Transverse colon (tissue), 4 donors: ENCODE results near the gene CSRP3. TPM values are rescaled to one million over a fixed set of nuclear protein-coding genes. Genes with fewer than 3 reads are reported as not detected.

ENCODE experiments used
- DNase-seq: peaks from one replicate; pipeline ENCODE4 v3.0.0-alpha.2; 2019
- H3K27ac ChIP-seq, 4 donors: fragments of 200-600 bp; sonication (generic); 2 replicates each; pipeline ENCODE4 v1.5.1; 2016 to 2018; ENCODE audit warnings: inconsistent platforms in 4 of 4
- H3K27me3 ChIP-seq: fragments of 200-600 bp; sonication (generic); 2 replicates; pipeline ENCODE4 v1.5.1; 2017; ENCODE audit warnings: inconsistent platforms
- H3K36me3 ChIP-seq, 4 donors: fragments of 200-600 bp; sonication (generic); 2 replicates each; pipeline ENCODE4 v1.5.1; 2017 to 2019; ENCODE audit warnings: inconsistent platforms in 4 of 4
- H3K4me1 ChIP-seq, 4 donors: fragments of 200-600 bp; sonication (generic); 2 replicates each; pipeline ENCODE4 v1.5.1; 2017 to 2020; ENCODE audit warnings: inconsistent platforms in 4 of 4
- H3K4me3 ChIP-seq, 4 donors: fragments of 200-600 bp; sonication (generic); 1 replicate in 1 of 4; 2 replicates in 3 of 4; pipeline versions ENCODE4 v1.5.1 to v1.6.1; 2017 to 2019; ENCODE audit warnings: inconsistent platforms in 4 of 4
- H3K9me3 ChIP-seq, 2 donors: fragments of 200-600 bp; sonication (generic); 2 replicates each; pipeline ENCODE4 v1.5.1; 2017 to 2019; ENCODE audit warnings: inconsistent platforms in 2 of 2
- CTCF ChIP-seq, 5 experiments: fragments of 200-600 bp in 3 of 5; fragments of 450-650 bp in 2 of 5; sonication (generic) in 3 of 5; IDR thresholded peaks; 1 replicate in 2 of 5; 2 replicates in 3 of 5; pipeline ENCODE4 v1.5.1; 2016 to 2017; ENCODE audit warnings: antibody characterized with exemption in 5 of 5, inconsistent platforms in 3 of 5, mild to moderate bottlenecking in 2 of 5, moderate library complexity in 1 of 5
- EP300 ChIP-seq: sonication (generic); formaldehyde crosslinking; IDR thresholded peaks from one replicate; pipeline ENCODE4 v1.6.1; 2017; ENCODE audit warnings: antibody characterized with exemption, low read depth
- POLR2A ChIP-seq: fragments of 450-650 bp; IDR thresholded peaks from one replicate; pipeline ENCODE4 v1.6.1; 2016; ENCODE audit warnings: antibody characterized with exemption, mild to moderate bottlenecking, moderate library complexity
- POLR2AphosphoS5 ChIP-seq, 3 donors: sonication (generic); formaldehyde crosslinking; IDR thresholded peaks; one replicate each; pipeline ENCODE4 v1.6.1; 2016; ENCODE audit warnings: antibody characterized with exemption in 3 of 3
- WGBS, 2 donors: methylation state at CpG; one replicate each; pipeline ENCODE4 v1.1.5; 2018; ENCODE audit warnings: low coverage in 1 of 2; 5-methylcytosine and 5-hydroxymethylcytosine counted together
- in situ Hi-C, 4 donors: fragments of 200-750 bp; cut with MboI; loops; one replicate each; pipeline versions ENCODE4 v1.15.0 to v1.15.1; 2017; ENCODE audit warnings: low sequenced_read_pairs in 3 of 4, low pct_ligation_motif_present in 1 of 4, low pct_unique_long_range_greater_than_20kb in 1 of 4
- intact Hi-C: fragments of 100-400 bp; cut with DNase I; formaldehyde crosslinking; loops from one replicate; pipeline ENCODE4 v1.15.1; 2023; ENCODE audit warnings: low total_unique reads
- total RNA-seq, 4 donors: library from RNA; depleted of rRNA; stranded (reverse); fragments of >200 nt; gene quantifications; one replicate each; pipeline ENCODE4 v1.1.0, GENCODE V29; 2016

The CSRP3 gene
- total RNA-seq, 4 donors from 2014 or later = not detected

DNA sequence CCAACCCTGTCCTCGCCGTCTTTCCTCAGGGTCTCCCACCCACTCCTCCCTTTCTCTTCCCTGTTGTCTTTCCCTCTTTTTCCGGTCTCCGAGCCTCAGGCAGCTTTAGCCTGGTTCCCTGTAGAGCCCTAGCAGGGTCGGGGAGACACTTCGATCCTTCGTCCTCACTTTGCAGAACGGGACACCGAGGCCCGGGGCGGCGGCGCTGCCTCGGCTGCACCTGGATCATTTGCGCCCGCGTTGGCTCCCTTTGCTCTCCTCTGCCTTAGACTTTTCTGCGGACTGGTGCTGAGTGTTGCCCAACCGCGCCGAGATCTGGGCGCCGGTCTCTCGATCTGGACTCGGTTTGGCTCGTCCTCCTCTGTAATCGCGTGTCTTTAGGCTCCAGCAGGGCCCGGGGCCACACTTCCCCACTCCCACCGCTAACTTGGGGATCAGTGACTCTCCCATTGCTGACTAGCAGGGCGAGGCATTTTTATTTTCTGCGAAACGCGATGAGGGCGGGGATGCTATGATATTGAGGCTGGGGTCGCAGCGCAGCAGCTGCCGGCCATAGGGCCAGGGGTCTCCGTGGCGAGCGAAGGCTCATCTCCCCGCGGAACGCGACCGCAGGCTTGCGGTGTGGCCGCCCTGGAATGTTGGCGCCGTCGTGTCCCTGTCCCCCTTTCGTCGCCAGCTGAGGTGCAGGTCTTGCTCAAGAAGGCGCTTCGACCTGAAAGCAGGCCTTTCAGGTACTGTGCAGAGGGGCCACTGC, 40.6 kb upstream of the CSRP3 start:
- 2 to 32% methylated on average over 9 to 51 of the region's 55 CpGs for WGBS, 2 donors
- no peak for TF ChIP-seq EP300
- no peak for TF ChIP-seq POLR2AphosphoS5 (IDR thresholded peaks at IDR 0.05)
- no peak for TF ChIP-seq POLR2A
- no peak for TF ChIP-seq CTCF (IDR thresholded peaks at IDR 0.05)
- DNase-seq = peak; percentile 16
- Histone ChIP-seq H3K27ac (peak overlapping the region in 3 of 4 donors; percentile 39 to 79 (median 65)), H3K27me3 (peaks cover 53% of the 10 kb centered on the region), H3K9me3 (no peaks in the 10 kb centered on the region), H3K4me3 (peak overlapping the region in 3 of 4 donors; percentile 65 to 82 (median 72)), H3K36me3 (no peaks in the 10 kb centered on the region), H3K4me1 (peaks cover 13 to 57% (median 34%) of the 10 kb centered on the region in 4 donors)
- in situ Hi-C loops (no loop called here), intact Hi-C loops (no loop called here)

DNA sequence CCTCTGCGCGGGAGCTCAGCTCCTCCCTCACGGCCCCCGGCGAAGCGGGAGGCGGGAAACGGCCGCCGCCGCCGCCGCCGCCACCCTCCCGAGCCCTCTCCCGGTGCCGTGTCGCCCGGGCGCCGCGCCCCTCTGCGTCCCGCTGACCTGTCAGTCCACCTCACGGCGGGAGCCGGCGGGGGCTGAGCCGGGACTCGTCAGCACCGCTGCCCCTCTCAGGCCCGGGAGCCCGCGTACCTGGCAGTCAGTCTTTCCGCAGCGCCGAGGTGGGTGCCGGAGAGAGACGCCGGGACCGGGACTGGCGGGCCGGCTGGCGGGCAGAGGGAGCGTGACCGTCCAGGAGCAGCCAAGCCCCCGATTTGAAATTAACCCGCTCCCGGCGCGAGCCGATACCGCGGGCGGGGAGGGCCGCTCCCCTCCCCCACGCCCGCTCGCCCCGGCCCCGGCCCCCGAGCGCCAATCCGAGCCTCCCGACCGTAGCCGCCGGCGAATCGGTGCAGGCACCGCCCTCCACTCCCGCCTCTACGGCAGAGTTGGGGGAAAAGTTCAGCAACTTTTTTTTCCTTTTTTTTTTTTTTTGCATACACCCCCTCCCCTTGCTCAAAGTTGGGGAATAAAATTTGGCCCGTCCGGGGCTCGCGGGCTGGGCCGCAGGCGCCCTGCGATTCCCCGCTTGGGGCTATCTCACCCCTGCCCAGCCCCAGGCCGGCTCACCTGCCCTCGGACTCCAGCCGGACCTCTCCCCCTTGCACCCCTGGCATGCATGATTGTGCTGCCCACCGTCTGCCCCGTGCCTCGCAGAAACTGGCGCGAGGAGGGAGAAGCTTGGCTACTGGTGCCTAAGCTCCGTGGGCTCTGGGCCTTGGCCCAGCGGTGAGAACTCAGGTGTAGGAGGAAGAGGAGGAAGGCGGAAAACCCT, 39.7 kb upstream of the CSRP3 start:
- in situ Hi-C loops (no loop called here), intact Hi-C loops (no loop called here)
- H3K36me3 ChIP-seq = no peaks in the 10 kb centered on the region
- peak overlapping the region; percentile 31 to 82 (median 68) for H3K4me3 ChIP-seq
- peaks cover 13 to 57% (median 34%) of the 10 kb centered on the region in 4 donors for H3K4me1 ChIP-seq
- TF ChIP-seq POLR2A (no peak), CTCF (IDR thresholded peaks at IDR 0.05) (no peak), POLR2AphosphoS5 (IDR thresholded peaks at IDR 0.05) (no peak), EP300 (no peak)
- H3K27me3 ChIP-seq = peaks cover 53% of the 10 kb centered on the region
- peak; percentile 49 for DNase-seq
- peak overlapping the region in 3 of 4 donors; percentile 39 to 79 (median 65) for H3K27ac ChIP-seq
- 0% methylated on average over 2 to 87 of the region's 92 CpGs for WGBS, 2 donors
- no peaks in the 10 kb centered on the region for H3K9me3 ChIP-seq

- H3K36me3 ChIP-seq = no peaks in the 10 kb centered on the region
- H3K27me3 ChIP-seq = peaks cover 53% of the 10 kb centered on the region
- peak within 1 kb of the TSS; percentile 31 to 82 (median 68) for H3K4me3 ChIP-seq
- DNase-seq = peak; percentile 96
- TF ChIP-seq POLR2A (no peak), POLR2AphosphoS5 (IDR thresholded peaks at IDR 0.05) (peak in 1 of 3 donors; percentile 63), EP300 (no peak)
- in situ Hi-C loops = no loop called here
- WGBS, 2 donors = 0 to 2% methylated on average over 2 to 38 of the region's 59 CpGs
- peak within 1 kb of the TSS in 3 of 4 donors; percentile 67 to 79 (median 77) for H3K27ac ChIP-seq
- H3K9me3 ChIP-seq = no peaks in the 10 kb centered on the region
- peaks cover 13 to 57% (median 34%) of the 10 kb centered on the region in 4 donors for H3K4me1 ChIP-seq
- intact Hi-C loops = no loop called here
Observed at GRCh38 chr11:19240420-19241259, 38.9 kb upstream of the CSRP3 start, which contains the start of gene E2F8. E2F8 (minus strand) TSS chr11:19240945; CDS start chr11:19240121, 824 bp downstream.

DNA sequence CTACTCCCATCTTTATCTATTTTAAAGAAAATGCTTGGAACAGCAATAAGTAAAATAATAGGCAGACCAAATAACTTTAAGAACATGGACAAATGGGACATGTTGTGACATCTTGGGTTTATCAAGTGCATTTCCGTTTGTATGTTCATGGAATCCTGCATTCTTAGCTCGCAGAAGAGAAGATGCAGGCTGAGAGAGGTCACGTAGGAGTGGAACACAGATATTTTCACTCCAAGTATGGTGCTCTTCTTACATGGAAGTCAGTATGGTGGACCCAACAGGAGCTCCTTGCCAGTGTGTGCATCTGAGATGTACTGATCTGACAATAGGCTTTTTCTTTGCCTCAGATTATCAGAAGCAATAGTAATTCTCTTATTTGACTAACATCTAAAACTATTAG, 37.3 kb upstream of the CSRP3 start:
- intact Hi-C loops = no loop called here
- Histone ChIP-seq H3K4me3 (no peak overlapping the region), H3K4me1 (peaks cover 13 to 52% (median 28%) of the 10 kb centered on the region in 4 donors), H3K9me3 (no peaks in the 10 kb centered on the region), H3K27ac (no peak overlapping the region), H3K36me3 (no peaks in the 10 kb centered on the region), H3K27me3 (peaks cover 53% of the 10 kb centered on the region)
- DNase-seq = no peak
- in situ Hi-C loops = no loop called here
- TF ChIP-seq POLR2A (no peak), CTCF (IDR thresholded peaks at IDR 0.05) (no peak), POLR2AphosphoS5 (IDR thresholded peaks at IDR 0.05) (no peak), EP300 (no peak)
- WGBS, 2 donors = 74 to 81% methylated on average over 3 of the region's 3 CpGs
